Measurements from ENCODE around the gene CALCA. TPM values are rescaled to one million over a fixed set of nuclear protein-coding genes. Genes with fewer than 3 reads are reported as not detected.

CALCA gene
- total RNA-seq, 1 donor, result not detected

Other genes with a start within 250 kb of the CALCA start
- 10.2 and 14.3 TPM in 2 replicates for gene CYP2R1, start 80.1 kb downstream of the CALCA start, total RNA-seq (ENCODE audit: low replicate concordance)
- gene CALCB, start 101.2 kb upstream of the CALCA start, total RNA-seq (ENCODE audit: low replicate concordance), result not detected in 2 replicates
- gene INSC, start 142.6 kb upstream of the CALCA start, total RNA-seq (ENCODE audit: low replicate concordance), result 0.81 TPM in 1 of 2 replicates, not detected in the other